ENCODE results near the gene AURKAIP1. TPM values are rescaled to one million over a fixed set of nuclear protein-coding genes. Genes with fewer than 3 reads are reported as not detected.

Gene AURKAIP1
- total RNA-seq, 1 donor, result 74.6 TPM

- Histone ChIP-seq H3K4me1 (ENCODE audit: insufficient read depth, low read length) (peaks cover 20% of the 10 kb centered on the region), H2AFZ (ENCODE audit: low read length) (no peak overlapping the region), H4K20me1 (ENCODE audit: insufficient read depth, low read length) (peaks cover 61% of the 10 kb centered on the region), H3K27ac (ENCODE audit: low read depth, low read length) (no peak overlapping the region), H3K36me3 (ENCODE audit: insufficient read depth, low read length) (peaks cover 32% of the 10 kb centered on the region), H3K4me3 (ENCODE audit: insufficient read depth, low read length) (no peak overlapping the region), H3K4me2 (ENCODE audit: insufficient read depth, low read length) (no peak overlapping the region), H3K9me3 (ENCODE audit: low read depth, low read length) (no peaks in the 10 kb centered on the region), H3K79me2 (ENCODE audit: insufficient read depth, low read length) (peaks cover 63% of the 10 kb centered on the region), H3K27me3 (ENCODE audit: insufficient read depth, low read length) (no peaks in the 10 kb centered on the region)
- DNase-seq (ENCODE audit: insufficient read length, low spot score, missing footprints), result no peak
- TF ChIP-seq CTCF (IDR thresholded peaks at IDR 0.05; ENCODE audit: extremely low read depth, low read depth, low read length), result no peak
These were observed 33.4 kb downstream of the AURKAIP1 start for GRCh38 chr1:1341549-1342021.

DNA sequence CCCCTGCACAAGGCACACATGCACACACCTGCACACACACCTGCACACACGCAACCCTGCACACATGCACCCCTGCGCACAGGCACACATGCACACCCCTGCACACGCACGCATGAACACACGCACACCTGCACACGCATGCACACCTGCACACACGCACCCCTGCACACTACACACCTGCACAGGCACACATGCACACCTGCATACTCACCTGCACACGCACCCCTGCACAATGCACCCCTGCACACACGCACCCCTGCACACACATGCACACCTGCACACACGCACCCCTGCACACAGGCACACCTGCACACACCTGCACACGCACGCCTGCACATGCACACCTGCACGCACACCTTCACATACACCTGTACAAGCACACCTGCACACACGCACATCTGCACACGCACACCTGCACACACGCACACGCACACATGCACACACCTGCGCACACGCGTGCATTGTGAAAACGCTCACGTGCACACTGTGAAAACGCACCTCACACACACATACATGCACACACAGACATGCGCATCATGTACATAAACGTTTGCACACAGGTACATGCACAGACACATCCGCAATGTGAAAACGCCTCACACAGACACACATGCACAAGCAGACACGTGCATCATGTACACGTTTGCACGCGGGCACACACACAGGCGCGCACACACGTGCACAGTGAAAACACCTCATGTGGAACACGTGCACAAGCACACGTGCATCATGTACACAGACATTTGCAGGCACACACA, 34.0 kb downstream of the AURKAIP1 start:
- H3K27ac ChIP-seq (ENCODE audit: low read depth, low read length), result no peak overlapping the region
- H3K27me3 ChIP-seq (ENCODE audit: insufficient read depth, low read length), result no peaks in the 10 kb centered on the region
- no peak for DNase-seq (ENCODE audit: insufficient read length, low spot score, missing footprints)
- peaks cover 57% of the 10 kb centered on the region for H3K79me2 ChIP-seq (ENCODE audit: insufficient read depth, low read length)
- peaks cover 54% of the 10 kb centered on the region for H4K20me1 ChIP-seq (ENCODE audit: insufficient read depth, low read length)
- no peak overlapping the region for H3K4me2 ChIP-seq (ENCODE audit: insufficient read depth, low read length)
- TF ChIP-seq CTCF (IDR thresholded peaks at IDR 0.05; ENCODE audit: extremely low read depth, low read depth, low read length), result no peak
- peaks cover 14% of the 10 kb centered on the region for H3K4me1 ChIP-seq (ENCODE audit: insufficient read depth, low read length)
- H2AFZ ChIP-seq (ENCODE audit: low read length), result no peak overlapping the region
- no peaks in the 10 kb centered on the region for H3K9me3 ChIP-seq (ENCODE audit: low read depth, low read length)
- no peak overlapping the region for H3K4me3 ChIP-seq (ENCODE audit: insufficient read depth, low read length)
- peaks cover 32% of the 10 kb centered on the region for H3K36me3 ChIP-seq (ENCODE audit: insufficient read depth, low read length)

GRCh38 chr1:1340185-1340584, 34.8 kb downstream of the AURKAIP1 start:
- DNase-seq (ENCODE audit: insufficient read length, low spot score, missing footprints), result no peak
- no peaks in the 10 kb centered on the region for H3K27me3 ChIP-seq (ENCODE audit: insufficient read depth, low read length)
- H3K36me3 ChIP-seq (ENCODE audit: insufficient read depth, low read length), result peaks cover 32% of the 10 kb centered on the region
- no peak overlapping the region for H3K4me3 ChIP-seq (ENCODE audit: insufficient read depth, low read length)
- H4K20me1 ChIP-seq (ENCODE audit: insufficient read depth, low read length), result peaks cover 52% of the 10 kb centered on the region
- H3K27ac ChIP-seq (ENCODE audit: low read depth, low read length), result no peak overlapping the region
- H3K9me3 ChIP-seq (ENCODE audit: low read depth, low read length), result no peaks in the 10 kb centered on the region
- H3K79me2 ChIP-seq (ENCODE audit: insufficient read depth, low read length), result peaks cover 49% of the 10 kb centered on the region
- H2AFZ ChIP-seq (ENCODE audit: low read length), result no peak overlapping the region
- no peak overlapping the region for H3K4me2 ChIP-seq (ENCODE audit: insufficient read depth, low read length)
- TF ChIP-seq CTCF (IDR thresholded peaks at IDR 0.05; ENCODE audit: extremely low read depth, low read depth, low read length), result no peak
- peaks cover 6% of the 10 kb centered on the region for H3K4me1 ChIP-seq (ENCODE audit: insufficient read depth, low read length)

DNA sequence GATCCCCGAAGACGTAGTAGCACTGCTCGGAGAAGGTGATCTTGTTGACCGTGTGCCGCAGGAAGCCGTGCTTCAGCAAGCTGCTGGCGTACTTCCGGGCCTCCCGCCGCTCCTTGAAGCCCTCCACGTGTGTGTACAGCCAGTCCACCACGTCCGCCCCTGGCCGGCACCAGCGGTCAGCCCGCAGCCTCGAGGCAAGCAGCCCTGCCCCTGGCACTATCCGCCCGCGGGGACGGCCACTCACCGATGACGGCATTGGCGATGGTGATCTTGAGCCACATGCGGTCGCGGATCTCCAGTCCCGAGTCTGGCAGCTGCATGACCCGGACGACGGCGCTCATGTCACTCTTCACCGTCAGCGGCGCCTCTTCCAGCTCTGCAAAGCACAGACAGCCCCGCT, 36.7 kb downstream of the AURKAIP1 start:
- H3K27me3 ChIP-seq (ENCODE audit: insufficient read depth, low read length), result no peaks in the 10 kb centered on the region
- H3K4me3 ChIP-seq (ENCODE audit: insufficient read depth, low read length), result no peak overlapping the region
- H4K20me1 ChIP-seq (ENCODE audit: insufficient read depth, low read length), result peaks cover 42% of the 10 kb centered on the region
- no peak for TF ChIP-seq CTCF (IDR thresholded peaks at IDR 0.05; ENCODE audit: extremely low read depth, low read depth, low read length)
- H3K9me3 ChIP-seq (ENCODE audit: low read depth, low read length), result no peaks in the 10 kb centered on the region
- H3K27ac ChIP-seq (ENCODE audit: low read depth, low read length), result no peak overlapping the region
- H3K36me3 ChIP-seq (ENCODE audit: insufficient read depth, low read length), result peaks cover 32% of the 10 kb centered on the region
- H3K4me2 ChIP-seq (ENCODE audit: insufficient read depth, low read length), result no peak overlapping the region
- H3K4me1 ChIP-seq (ENCODE audit: insufficient read depth, low read length), result no peaks in the 10 kb centered on the region
- DNase-seq (ENCODE audit: insufficient read length, low spot score, missing footprints), result no peak
- H3K79me2 ChIP-seq (ENCODE audit: insufficient read depth, low read length), result peaks cover 30% of the 10 kb centered on the region
- no peak overlapping the region for H2AFZ ChIP-seq (ENCODE audit: low read length)
